ENCODE measurements around the gene CWF19L1.

The CWF19L1 gene

DNA sequence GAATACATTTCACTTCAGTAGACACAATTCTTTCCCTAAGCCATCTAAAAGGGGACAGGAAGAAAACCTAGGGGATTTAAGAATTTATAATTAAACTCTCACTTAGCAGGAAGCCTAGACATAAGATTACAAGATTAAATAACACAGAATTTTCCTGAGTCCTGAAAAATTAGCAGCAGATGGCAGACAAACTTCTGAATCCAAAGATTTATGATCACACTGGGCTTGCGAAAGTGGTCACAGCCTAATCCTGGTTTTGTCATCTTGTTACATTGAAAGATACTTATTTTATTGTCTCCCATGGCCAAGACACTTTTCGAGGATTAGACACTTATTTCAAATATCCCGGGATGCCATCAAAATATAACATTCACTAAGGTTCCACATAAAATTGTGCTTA is 84.5 kb downstream of the CWF19L1 start:
- H4K20me1 ChIP-seq = peaks cover 0 to 11% (median 0%) of the 10 kb centered on the region in 11 experiments; a peak in 6 of 22 replicates
- H3K36me3 ChIP-seq = peaks cover 32 to 71% (median 57%) of the 10 kb centered on the region in 11 experiments
- no peak for TF ChIP-seq Cebpa-rat (IDR thresholded peaks at IDR 0.05)
- peak overlapping the region; percentile 30 to 96 (median 93); a peak in 21 of 22 replicates for H3K27ac ChIP-seq
- peak overlapping the region; percentile 33 to 96 (median 92); a peak in 17 of 22 replicates for H3K9ac ChIP-seq
- H3K4me2 ChIP-seq = peak overlapping the region; percentile 82 to 96 (median 91)
- peak overlapping the region in 5 of 10 experiments; percentile 73 to 92 (median 91); a peak in 6 of 20 replicates for H3K4me3 ChIP-seq
- H3K4me1 ChIP-seq = peaks cover 37 to 46% (median 41%) of the 10 kb centered on the region in 10 experiments
- H3K27me3 ChIP-seq = no peaks in the 10 kb centered on the region
- H3K9me3 ChIP-seq (replicated peaks in 1 of 11) = no peaks in the 10 kb centered on the region
